ENCODE data around the gene ORAI2.

The ORAI2 gene

GRCh38 chr7:102418592-102418991 lies 14.8 kb upstream of the ORAI2 start:
- TF ChIP-seq CTCF (IDR thresholded peaks at IDR 0.05; ENCODE audit: extremely low read depth, insufficient read depth, missing control alignments) = no peak
- in situ Hi-C loops (cut with MboI; ENCODE audit: low pct_unique_long_range_greater_than_20kb, low sequenced_read_pairs, unreplicated experiment) = no loop called here
- no peak for DNase-seq (ENCODE audit: low spot score)

GRCh38 chr7:102421706-102422240 lies 11.6 kb upstream of the ORAI2 start:
- no peak for DNase-seq (ENCODE audit: low spot score)
- TF ChIP-seq CTCF (IDR thresholded peaks at IDR 0.05; ENCODE audit: extremely low read depth, insufficient read depth, missing control alignments) = no peak
- in situ Hi-C loops (cut with MboI; ENCODE audit: low pct_unique_long_range_greater_than_20kb, low sequenced_read_pairs, unreplicated experiment) = no loop called here

GRCh38 chr7:102424129-102424551 lies 9.2 kb upstream of the ORAI2 start:
- in situ Hi-C loops (cut with MboI; ENCODE audit: low pct_unique_long_range_greater_than_20kb, low sequenced_read_pairs, unreplicated experiment) = no loop called here
- no peak for DNase-seq (ENCODE audit: low spot score)
- no peak for TF ChIP-seq CTCF (IDR thresholded peaks at IDR 0.05; ENCODE audit: extremely low read depth, insufficient read depth, missing control alignments)

- DNase-seq (ENCODE audit: low spot score) = no peak
- no peak for TF ChIP-seq CTCF (IDR thresholded peaks at IDR 0.05; ENCODE audit: extremely low read depth, insufficient read depth, missing control alignments)
- in situ Hi-C loops (cut with MboI; ENCODE audit: low pct_unique_long_range_greater_than_20kb, low sequenced_read_pairs, unreplicated experiment) = no loop called here
These were observed 8.6 kb upstream of the ORAI2 start for GRCh38 chr7:102424787-102425218.

GRCh38 chr7:102425639-102426267 lies 7.6 kb upstream of the ORAI2 start:
- in situ Hi-C loops (cut with MboI; ENCODE audit: low pct_unique_long_range_greater_than_20kb, low sequenced_read_pairs, unreplicated experiment) = no loop called here
- DNase-seq (ENCODE audit: low spot score) = peak; percentile 88
- TF ChIP-seq CTCF (IDR thresholded peaks at IDR 0.05; ENCODE audit: extremely low read depth, insufficient read depth, missing control alignments) = no peak

GRCh38 chr7:102426268-102427018 lies 6.9 kb upstream of the ORAI2 start:
- TF ChIP-seq CTCF (IDR thresholded peaks at IDR 0.05; ENCODE audit: extremely low read depth, insufficient read depth, missing control alignments) = no peak

More at GRCh38 chr7:102426268-102427018, 6.9 kb upstream of the ORAI2 start:
- in situ Hi-C loops (cut with MboI; ENCODE audit: low pct_unique_long_range_greater_than_20kb, low sequenced_read_pairs, unreplicated experiment) = no loop called here
- DNase-seq (ENCODE audit: low spot score) = peak; percentile 82
